H1 (cell line): Measurements from ENCODE around the gene DLL1. TPM values are rescaled to one million over a fixed set of nuclear protein-coding genes. Genes with fewer than 3 reads are reported as not detected.
A peak's percentile ranks its signal among the peaks of the same experiment; 100 is the strongest.

Source experiments
- CTCF ChIA-PET: fragments of 300-600 bp; sonication (Branson Sonifier 250); formaldehyde crosslinking; loops from one replicate; lab custom pipeline; 2021; ENCODE audit not compliant: partially characterized antibody; lab: Charles Lee
- POLR2A ChIA-PET: fragments of 300-600 bp; sonication (Branson Sonifier 250); formaldehyde crosslinking; loops from one replicate; lab custom pipeline; 2021; ENCODE audit warnings: inconsistent platforms; ENCODE audit not compliant: partially characterized antibody; lab: Charles Lee
- DNase-seq, 2 experiments: peaks; one replicate each; pipeline versions ENCODE4 v3.0.0 to v3.0.0-alpha.2; 2010 to 2022; ENCODE audit warnings: low spot score in 2 of 2, low read depth in 1 of 2, mixed read lengths in 1 of 2
- FAIRE-seq: peaks from 2 replicates; lab custom pipeline; 2011; peaks lifted over from hg19 to GRCh38; lab: Jason Lieb, UNC
- H2AFZ ChIP-seq: 2 replicates; pipeline ENCODE4 v1.8.1; 2012; ENCODE audit warnings: low read length, inconsistent platforms
- H2AK5ac ChIP-seq: 2 replicates; pipeline ENCODE4 v1.6.1; 2013; ENCODE audit warnings: low read depth, low read length
- H2BK120ac ChIP-seq: replicated peaks from 2 replicates; pipeline ENCODE3; 2013; ENCODE audit warnings: low read depth, low read length, inconsistent platforms
- H2BK12ac ChIP-seq: 2 replicates; pipeline ENCODE4 v1.6.1; 2013; ENCODE audit warnings: low read depth, low read length
- H2BK15ac ChIP-seq: 2 replicates; pipeline ENCODE4 v1.6.1; 2013; ENCODE audit warnings: low read length
- H2BK20ac ChIP-seq: 2 replicates; pipeline ENCODE4 v1.6.1; 2013; ENCODE audit warnings: low read length
- H2BK5ac ChIP-seq: 2 replicates; pipeline ENCODE4 v1.6.1; 2013; ENCODE audit warnings: low read depth, low read length
- H3K14ac ChIP-seq: 2 replicates; pipeline ENCODE4 v1.6.1; 2013; ENCODE audit warnings: inconsistent platforms; ENCODE audit not compliant: insufficient read length
- H3K18ac ChIP-seq: 2 replicates; pipeline ENCODE4 v1.6.1; 2013; ENCODE audit warnings: low read length; ENCODE audit errors: extremely low read depth
- H3K23ac ChIP-seq: 2 replicates; pipeline ENCODE4 v1.6.1; 2013; ENCODE audit warnings: inconsistent platforms; ENCODE audit not compliant: insufficient read length
- H3K23me2 ChIP-seq: 2 replicates; pipeline ENCODE4 v1.6.1; 2013; ENCODE audit warnings: low read depth, low read length
- H3K27ac ChIP-seq: 2 replicates; pipeline ENCODE4 v1.6.1; 2011; ENCODE audit warnings: low read depth, low read length, inconsistent platforms
- H3K27me3 ChIP-seq, 4 experiments: replicated peaks in 1 of 4; 1 replicate in 1 of 4; 2 replicates in 3 of 4; pipeline versions ENCODE4 v1.6.1 to v1.8.1; 2011 to 2013; ENCODE audit warnings: low read length in 3 of 4, mild to moderate bottlenecking in 3 of 4, inconsistent platforms in 2 of 4, mixed read lengths in 2 of 4, moderate library complexity in 1 of 4; ENCODE audit not compliant: control insufficient read depth in 3 of 4, insufficient read depth in 3 of 4; ENCODE audit errors: extremely low read depth in 1 of 4
- H3K36me3 ChIP-seq, 4 experiments: 2 replicates each; pipeline versions ENCODE4 v1.6.1 to v1.8.1; 2011 to 2013; ENCODE audit warnings: mild to moderate bottlenecking in 4 of 4, low read length in 3 of 4, moderate library complexity in 2 of 4, control low read depth in 1 of 4, inconsistent platforms in 1 of 4; ENCODE audit not compliant: insufficient read depth in 4 of 4, control insufficient read depth in 2 of 4
- H3K4ac ChIP-seq: replicated peaks from 2 replicates; pipeline ENCODE3; 2013; ENCODE audit warnings: low read length, low read depth, mixed read lengths, inconsistent platforms; ENCODE audit not compliant: insufficient read length
- H3K4me1 ChIP-seq, 4 experiments: replicated peaks in 1 of 4; 1 replicate in 1 of 4; 2 replicates in 3 of 4; pipeline versions ENCODE4 v1.6.1 to v1.8.1; 2011 to 2013; ENCODE audit warnings: low read length in 3 of 4, inconsistent platforms in 2 of 4, mixed read lengths in 1 of 4; ENCODE audit not compliant: insufficient read depth in 4 of 4, control insufficient read depth in 3 of 4
- H3K4me2 ChIP-seq, 2 experiments: 2 replicates each; pipeline versions ENCODE4 v1.6.1 to v1.8.1; 2011 to 2013; ENCODE audit warnings: low read depth in 2 of 2, low read length in 2 of 2, control low read depth in 1 of 2, inconsistent platforms in 1 of 2, mild to moderate bottlenecking in 1 of 2; ENCODE audit not compliant: insufficient read depth in 1 of 2
- H3K4me3 ChIP-seq, 4 experiments: fragments of 200-600, 300-600 bp in 1 of 4; sonication (generic), shearing (Covaris generic), sonication (Bioruptor Twin) in 1 of 4; 2 replicates each; pipeline versions ENCODE4 v1.5.1 to v1.8.1; 2011 to 2016; ENCODE audit warnings: low read length in 4 of 4, low read depth in 3 of 4, control low read depth in 2 of 4, inconsistent platforms in 2 of 4, mild to moderate bottlenecking in 2 of 4, mixed read lengths in 1 of 4, moderate library complexity in 1 of 4; ENCODE audit not compliant: insufficient read depth in 2 of 4; ENCODE audit errors: extremely low read depth in 1 of 4
- H3K56ac ChIP-seq: replicated peaks from 2 replicates; pipeline ENCODE3; 2013; ENCODE audit warnings: low read depth, mild to moderate bottlenecking, mixed read lengths, low read length, inconsistent platforms; ENCODE audit not compliant: insufficient read length
- H3K79me1 ChIP-seq: 2 replicates; pipeline ENCODE4 v1.6.1; 2013; ENCODE audit warnings: low read depth, low read length, control low read depth
- H3K79me2 ChIP-seq, 2 experiments: 2 replicates each; pipeline versions ENCODE4 v1.6.1 to v1.8.1; 2012 to 2013; ENCODE audit warnings: low read length in 2 of 2, mild to moderate bottlenecking in 2 of 2, inconsistent platforms in 1 of 2; ENCODE audit not compliant: insufficient read depth in 2 of 2, control insufficient read depth in 1 of 2
- H3K9ac ChIP-seq, 4 experiments: replicated peaks in 1 of 4; 1 replicate in 1 of 4; 2 replicates in 3 of 4; pipeline versions ENCODE4 v1.6.1 to v1.8.1; 2011 to 2013; ENCODE audit warnings: low read depth in 3 of 4, low read length in 3 of 4, control low read depth in 2 of 4, mild to moderate bottlenecking in 2 of 4, moderate library complexity in 2 of 4, inconsistent platforms in 1 of 4; ENCODE audit errors: extremely low read depth in 1 of 4
- H3K9me3 ChIP-seq, 2 experiments: 2 replicates each; pipeline versions ENCODE4 v1.6.1 to v1.8.1; 2012 to 2013; ENCODE audit warnings: mild to moderate bottlenecking in 2 of 2, moderate library complexity in 2 of 2, control low read depth in 1 of 2, inconsistent platforms in 1 of 2, low read depth in 1 of 2, low read length in 1 of 2, mixed read lengths in 1 of 2; ENCODE audit not compliant: insufficient read depth in 2 of 2
- H4K20me1 ChIP-seq, 2 experiments: replicated peaks in 1 of 2; 2 replicates each; pipeline versions ENCODE3 to v1.8.1; 2011 to 2013; ENCODE audit warnings: inconsistent platforms in 2 of 2, low read length in 2 of 2, mild to moderate bottlenecking in 1 of 2; ENCODE audit not compliant: insufficient read depth in 2 of 2, control insufficient read depth in 1 of 2
- H4K5ac ChIP-seq: 2 replicates; pipeline ENCODE4 v1.6.1; 2013; ENCODE audit warnings: low read length, low read depth, mixed read lengths, inconsistent platforms; ENCODE audit not compliant: insufficient read length
- H4K8ac ChIP-seq: 2 replicates; pipeline ENCODE4 v1.8.0; 2013; ENCODE audit warnings: mild to moderate bottlenecking, moderate library complexity, low read length, inconsistent platforms; ENCODE audit not compliant: insufficient read depth; ENCODE audit errors: extremely low read depth
- H4K91ac ChIP-seq: replicated peaks from 2 replicates; pipeline ENCODE3; 2013; ENCODE audit warnings: low read length, mixed read lengths, inconsistent platforms; ENCODE audit not compliant: insufficient read length
- CREB1 ChIP-seq: IDR thresholded peaks from 2 replicates; pipeline ENCODE4 v1.6.1; 2012; ENCODE audit warnings: inconsistent platforms
- WGBS, 2 experiments: shearing (Covaris generic) in 1 of 2; methylation state at CpG; one replicate each; pipeline versions ENCODE4 v1.1.6 to v1.1.7; 2013 to 2015; ENCODE audit warnings: low lambda C conversion rate in 2 of 2, mixed read lengths in 2 of 2, inconsistent platforms in 1 of 2, low coverage in 1 of 2, missing lambda C conversion rate in 1 of 2; ENCODE audit not compliant: insufficient replicate concordance in 2 of 2, insufficient coverage in 1 of 2, insufficient read length in 1 of 2; ENCODE audit errors: extremely low coverage in 1 of 2, missing lambda C conversion rate in 1 of 2; 5-methylcytosine and 5-hydroxymethylcytosine counted together
- polyA plus RNA-seq, 7 experiments: library from polyadenylated mRNA; depleted of rRNA in 3 of 7; stranded (reverse) in 5 of 7; unstranded in 2 of 7; fragments of >200 nt in 5 of 7; fragments of 200-250 nt in 2 of 7; gene quantifications; 1 replicate in 5 of 7; 2 replicates in 1 of 7; 4 replicates in 1 of 7; pipeline versions ENCODE4 v1.2.1 to v1.2.3, GENCODE V29; 2011 to 2013; ENCODE audit warnings: missing spikeins in 2 of 7, mixed read lengths in 2 of 7
- total RNA-seq: library from RNA; stranded (reverse); fragmentation: NEBNext Ultra II Directional; extraction: Animal tissue kit (Norgen Biotek cat#: 25700); gene quantifications from 2 replicates; pipeline ENCODE4 v1.2.1, GENCODE V29; 2021

Gene DLL1
- total and polyA plus RNA-seq, 2 of the 8 experiments (the other 6 are each of a cell fraction or from before 2014, with no cell fraction given): 1.7 to 3.8 TPM

DNA sequence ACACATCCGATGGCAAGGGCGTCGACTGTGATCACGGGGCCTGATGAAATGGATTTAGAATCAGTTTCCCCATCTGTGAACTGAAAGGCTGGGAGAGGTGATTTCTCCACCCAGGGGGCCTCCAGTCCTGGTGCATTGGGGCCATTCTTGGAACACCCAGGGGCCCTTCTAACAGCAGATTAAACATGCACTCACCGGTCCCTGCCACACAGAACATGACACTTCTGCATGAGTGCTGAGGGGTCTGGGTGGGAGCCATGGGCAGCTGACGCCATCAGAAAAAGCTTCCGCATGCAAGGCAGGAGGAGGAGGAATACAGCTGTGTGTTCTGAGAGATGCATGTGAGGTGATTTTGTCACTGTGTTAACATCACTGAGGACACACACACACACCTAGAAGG is 26.8 kb downstream of the DLL1 start:
- DNase-seq: no peak

More for the DNA sequence above, 26.8 kb downstream of the DLL1 start:
- H3K9me3 ChIP-seq: no peaks in the 10 kb centered on the region
- 98% methylated on average over 7 of the region's 7 CpGs; no CpG with 5 or more reads in 1 of the 2 experiments for WGBS, 2 experiments
- H2BK15ac ChIP-seq: no peak overlapping the region
- H4K5ac ChIP-seq: no peak overlapping the region
- H4K20me1 ChIP-seq: no peaks in the 10 kb centered on the region
- H3K79me1 ChIP-seq: no peaks in the 10 kb centered on the region
- H3K14ac ChIP-seq: no peak overlapping the region
- 0 out of 2 replicates have a peak overlapping the region, but pooled peaks have one; percentile 17 for H2BK12ac ChIP-seq
- H3K27me3 ChIP-seq: no peaks in the 10 kb centered on the region; a peak in 1 of 7 replicates
- H3K4me3 ChIP-seq: no peak overlapping the region
- no peak overlapping the region for H2AFZ ChIP-seq
- no peak overlapping the region for H3K9ac ChIP-seq
- H4K91ac ChIP-seq: no peak overlapping the region
- H3K23me2 ChIP-seq: no peaks in the 10 kb centered on the region
- no peak overlapping the region for H2BK20ac ChIP-seq
- H2BK5ac ChIP-seq: no peak overlapping the region
- H2BK120ac ChIP-seq: no peak overlapping the region
- H3K4ac ChIP-seq: no peak overlapping the region
- H3K18ac ChIP-seq: no peak overlapping the region
- H3K4me2 ChIP-seq: no peak overlapping the region
- no peak overlapping the region for H3K23ac ChIP-seq
- no peaks in the 10 kb centered on the region; a peak in 1 of 7 replicates for H3K4me1 ChIP-seq
- no peak for FAIRE-seq
- no peaks in the 10 kb centered on the region for H3K79me2 ChIP-seq
- peak overlapping the region; percentile 43; the same call in 1 of the 2 replicates for H4K8ac ChIP-seq
- H3K56ac ChIP-seq: no peak overlapping the region
- no peak for TF ChIP-seq CREB1
- H3K27ac ChIP-seq: no peak overlapping the region
- POLR2A ChIA-PET: no interaction called here
- H3K36me3 ChIP-seq: no peaks in the 10 kb centered on the region
- H2AK5ac ChIP-seq: no peak overlapping the region
- CTCF ChIA-PET: interaction anchor here (1.2 kb wide), 2 partner anchors 17 to 265 kb away, joined by 3 to 5 read pairs; no protein-coding TSS in a partner anchor
